ENCODE measurements around the gene TMEM61.

TMEM61 gene

DNA sequence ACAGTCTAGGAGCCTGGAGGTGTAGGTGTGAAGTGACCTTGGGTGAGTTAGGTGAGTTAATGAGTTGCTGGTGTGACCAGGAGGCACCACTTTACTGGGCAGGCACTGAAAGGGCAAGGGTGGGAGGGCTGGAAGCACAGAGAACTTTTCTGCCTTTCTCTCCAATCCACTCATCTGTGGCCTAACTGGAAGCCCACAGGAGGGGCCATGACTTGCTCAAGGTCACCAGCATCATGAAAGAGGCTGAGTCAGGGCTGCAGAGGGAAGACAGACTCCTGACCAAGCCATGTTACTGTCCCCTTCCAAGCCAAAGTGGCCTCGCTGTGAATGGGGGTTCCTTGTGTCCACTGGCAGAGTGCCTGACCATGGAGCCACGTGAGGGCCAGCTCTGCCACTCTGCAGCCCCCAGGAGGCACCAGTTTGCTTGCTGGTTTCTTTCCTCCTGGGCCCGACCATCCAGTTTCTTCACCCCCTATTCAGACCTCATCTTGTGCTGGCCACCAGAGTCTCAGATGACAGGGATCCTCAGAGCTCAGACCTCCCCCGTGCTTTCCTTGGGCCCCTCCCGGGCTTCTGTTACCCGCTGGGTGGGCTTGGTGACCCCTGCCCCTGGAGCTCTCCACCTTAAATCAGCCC, 14.0 kb downstream of the TMEM61 start:
- Histone ChIP-seq H3K4me2 (ENCODE audit: low read length) (no peak overlapping the region), H3K9me2 (ENCODE audit: low read depth, low read length) (no peaks in the 10 kb centered on the region), H4K20me1 (ENCODE audit: insufficient read depth, low read length) (no peaks in the 10 kb centered on the region), H3K4me1 (ENCODE audit: insufficient read depth, low read length, severe bottlenecking) (peaks cover 11% of the 10 kb centered on the region), H3K27me3 (ENCODE audit: insufficient read depth, low read length) (no peaks in the 10 kb centered on the region), H3K9ac (ENCODE audit: low read length) (no peak overlapping the region), H3K36me3 (ENCODE audit: insufficient read depth, low read length) (no peaks in the 10 kb centered on the region), H3K9me3 (ENCODE audit: low read length) (no peaks in the 10 kb centered on the region), H3K4me3 (ENCODE audit: low read depth, low read length, poor library complexity, severe bottlenecking) (no peak overlapping the region), H2AFZ (ENCODE audit: low read length) (no peak overlapping the region), H3K27ac (ENCODE audit: low read depth, low read length, poor library complexity, severe bottlenecking) (no peak overlapping the region), H3F3A (ENCODE audit: insufficient read depth, low read length) (no peaks in the 10 kb centered on the region), H3K79me2 (ENCODE audit: insufficient read depth, low read length) (no peaks in the 10 kb centered on the region)
- TF ChIP-seq, protein P1, sequence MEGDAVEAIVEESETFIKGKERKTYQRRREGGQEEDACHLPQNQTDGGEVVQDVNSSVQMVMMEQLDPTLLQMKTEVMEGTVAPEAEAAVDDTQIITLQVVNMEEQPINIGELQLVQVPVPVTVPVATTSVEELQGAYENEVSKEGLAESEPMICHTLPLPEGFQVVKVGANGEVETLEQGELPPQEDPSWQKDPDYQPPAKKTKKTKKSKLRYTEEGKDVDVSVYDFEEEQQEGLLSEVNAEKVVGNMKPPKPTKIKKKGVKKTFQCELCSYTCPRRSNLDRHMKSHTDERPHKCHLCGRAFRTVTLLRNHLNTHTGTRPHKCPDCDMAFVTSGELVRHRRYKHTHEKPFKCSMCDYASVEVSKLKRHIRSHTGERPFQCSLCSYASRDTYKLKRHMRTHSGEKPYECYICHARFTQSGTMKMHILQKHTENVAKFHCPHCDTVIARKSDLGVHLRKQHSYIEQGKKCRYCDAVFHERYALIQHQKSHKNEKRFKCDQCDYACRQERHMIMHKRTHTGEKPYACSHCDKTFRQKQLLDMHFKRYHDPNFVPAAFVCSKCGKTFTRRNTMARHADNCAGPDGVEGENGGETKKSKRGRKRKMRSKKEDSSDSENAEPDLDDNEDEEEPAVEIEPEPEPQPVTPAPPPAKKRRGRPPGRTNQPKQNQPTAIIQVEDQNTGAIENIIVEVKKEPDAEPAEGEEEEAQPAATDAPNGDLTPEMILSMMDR (IDR thresholded peaks at IDR 0.05; ENCODE audit: low read length), result no peak
- no peak for TF ChIP-seq EZH2 (IDR thresholded peaks at IDR 0.05; ENCODE audit: borderline replicate concordance, low read length)

DNA sequence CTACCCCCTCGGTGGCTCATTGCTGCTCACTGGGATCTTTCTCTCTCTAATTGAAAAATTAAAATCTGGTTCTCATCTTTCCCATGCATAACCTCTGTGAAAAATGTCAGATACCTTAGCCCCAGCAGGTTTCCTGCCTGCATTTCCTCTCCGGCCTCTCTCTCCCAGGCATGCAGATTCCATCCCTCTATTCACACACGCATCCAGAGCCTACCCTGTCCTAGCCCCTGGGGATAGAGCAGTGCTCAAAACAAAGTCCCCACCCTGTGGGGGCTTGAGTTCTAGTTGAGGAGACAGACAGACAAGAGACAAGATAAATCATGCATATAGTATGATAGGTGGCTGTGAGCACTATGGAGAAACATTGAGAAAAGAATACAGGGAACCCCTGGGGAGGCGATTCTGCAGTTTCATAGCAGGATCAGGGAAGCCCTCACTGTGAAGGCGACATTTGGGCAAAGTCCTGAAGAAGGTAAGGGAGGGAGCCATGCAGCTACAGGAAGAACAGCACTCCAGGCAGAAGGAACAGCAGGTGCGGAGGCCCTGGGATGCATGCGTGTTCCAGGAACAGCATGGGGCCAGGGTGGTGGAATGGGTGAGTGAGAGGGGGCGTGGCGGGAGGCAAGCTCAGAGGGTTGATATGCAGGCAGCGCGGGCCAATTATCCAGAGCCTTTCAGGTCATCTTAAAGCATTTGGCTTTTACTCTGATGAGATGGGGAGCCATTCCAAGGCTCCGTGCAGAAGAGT, 14.8 kb downstream of the TMEM61 start:
- Histone ChIP-seq H3K9me3 (ENCODE audit: low read length) (no peaks in the 10 kb centered on the region), H3K79me2 (ENCODE audit: insufficient read depth, low read length) (no peaks in the 10 kb centered on the region), H3K27ac (ENCODE audit: low read depth, low read length, poor library complexity, severe bottlenecking) (no peak overlapping the region), H3K9me2 (ENCODE audit: low read depth, low read length) (no peaks in the 10 kb centered on the region), H3K36me3 (ENCODE audit: insufficient read depth, low read length) (no peaks in the 10 kb centered on the region), H3K27me3 (ENCODE audit: insufficient read depth, low read length) (no peaks in the 10 kb centered on the region), H3K4me1 (ENCODE audit: insufficient read depth, low read length, severe bottlenecking) (peaks cover 11% of the 10 kb centered on the region), H3K4me2 (ENCODE audit: low read length) (no peak overlapping the region), H3K4me3 (ENCODE audit: low read depth, low read length, poor library complexity, severe bottlenecking) (no peak overlapping the region), H3K9ac (ENCODE audit: low read length) (no peak overlapping the region), H2AFZ (ENCODE audit: low read length) (no peak overlapping the region), H4K20me1 (ENCODE audit: insufficient read depth, low read length) (no peaks in the 10 kb centered on the region), H3F3A (ENCODE audit: insufficient read depth, low read length) (no peaks in the 10 kb centered on the region)
- TF ChIP-seq EZH2 (IDR thresholded peaks at IDR 0.05; ENCODE audit: borderline replicate concordance, low read length), result no peak
- TF ChIP-seq, protein P1 (IDR thresholded peaks at IDR 0.05; ENCODE audit: low read length), result no peak

DNA sequence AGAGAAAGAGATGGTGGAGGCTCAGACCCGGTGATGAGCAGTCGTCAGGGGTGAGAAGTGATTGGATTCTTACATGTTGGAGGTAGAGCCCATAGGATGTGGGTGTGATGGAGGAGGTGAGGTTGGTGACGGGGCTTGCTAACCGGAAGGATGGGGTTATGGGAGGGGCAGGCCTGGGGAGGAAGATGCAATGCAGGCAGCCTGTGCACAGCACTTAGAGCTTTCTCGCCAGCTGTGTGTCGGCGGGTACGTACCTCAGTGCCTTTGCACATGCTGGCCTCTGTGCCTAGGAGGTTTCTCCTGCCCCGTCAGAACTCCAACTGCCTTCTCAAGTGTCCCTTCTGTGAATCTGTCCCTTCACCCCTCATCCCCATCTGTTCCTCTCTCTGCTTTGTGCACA, 15.4 kb downstream of the TMEM61 start:
- no peak overlapping the region for H3K9ac ChIP-seq (ENCODE audit: low read length)
- no peak overlapping the region; the same call in 1 of the 2 replicates for H3K4me2 ChIP-seq (ENCODE audit: low read length)
- peaks cover 11% of the 10 kb centered on the region for H3K4me1 ChIP-seq (ENCODE audit: insufficient read depth, low read length, severe bottlenecking)
- peaks cover 3% of the 10 kb centered on the region; the same call in 1 of the 2 replicates for H3K27me3 ChIP-seq (ENCODE audit: insufficient read depth, low read length)
- no peaks in the 10 kb centered on the region for H4K20me1 ChIP-seq (ENCODE audit: insufficient read depth, low read length)
- H3F3A ChIP-seq (ENCODE audit: insufficient read depth, low read length), result no peaks in the 10 kb centered on the region
- no peaks in the 10 kb centered on the region for H3K9me3 ChIP-seq (ENCODE audit: low read length)
- no peak overlapping the region for H3K27ac ChIP-seq (ENCODE audit: low read depth, low read length, poor library complexity, severe bottlenecking)
- H3K36me3 ChIP-seq (ENCODE audit: insufficient read depth, low read length), result no peaks in the 10 kb centered on the region
- TF ChIP-seq EZH2 (IDR thresholded peaks at IDR 0.05; ENCODE audit: borderline replicate concordance, low read length), result no peak
- TF ChIP-seq, protein P1 (IDR thresholded peaks at IDR 0.05; ENCODE audit: low read length), result no peak
- no peak overlapping the region for H3K4me3 ChIP-seq (ENCODE audit: low read depth, low read length, poor library complexity, severe bottlenecking)
- no peak overlapping the region for H2AFZ ChIP-seq (ENCODE audit: low read length)
- H3K79me2 ChIP-seq (ENCODE audit: insufficient read depth, low read length), result no peaks in the 10 kb centered on the region
- H3K9me2 ChIP-seq (ENCODE audit: low read depth, low read length), result no peaks in the 10 kb centered on the region
